HG02943 (cell line): ENCODE measurements around the gene QPCT.
"Not testable (repeated sequence)": the region's sequence is repeated elsewhere in the genome, so short reads cannot be mapped to it uniquely, and the experiment has no call there.

ENCODE experiments used
- ATAC-seq: cut with Tn5 transposase; IDR thresholded peaks from one replicate; pipeline ENCODE4 v1.9.1; 2021; ENCODE audit warnings: mild to moderate bottlenecking, low read depth, moderate library complexity; ENCODE audit not compliant: unreplicated experiment

The QPCT gene

DNA sequence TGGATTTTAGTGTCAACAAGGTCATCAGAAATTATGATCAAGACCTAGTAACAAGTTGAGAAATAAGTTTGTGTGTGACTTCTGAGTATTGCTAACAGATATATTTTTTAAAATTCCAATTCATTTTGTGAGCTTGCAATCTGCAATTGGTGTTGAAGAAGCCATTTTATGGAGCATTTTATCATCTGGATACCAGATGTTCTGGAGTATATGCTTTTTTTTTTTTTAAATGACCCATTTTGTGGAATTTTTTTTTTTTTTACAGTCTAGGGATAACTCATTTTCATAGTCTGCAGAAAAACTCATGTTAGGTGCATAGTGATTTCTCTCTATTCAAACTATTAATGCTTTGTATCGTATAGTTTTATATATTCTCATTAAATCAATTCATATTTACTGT is 12.6 kb downstream of the QPCT start:
- ATAC-seq: no peak

DNA sequence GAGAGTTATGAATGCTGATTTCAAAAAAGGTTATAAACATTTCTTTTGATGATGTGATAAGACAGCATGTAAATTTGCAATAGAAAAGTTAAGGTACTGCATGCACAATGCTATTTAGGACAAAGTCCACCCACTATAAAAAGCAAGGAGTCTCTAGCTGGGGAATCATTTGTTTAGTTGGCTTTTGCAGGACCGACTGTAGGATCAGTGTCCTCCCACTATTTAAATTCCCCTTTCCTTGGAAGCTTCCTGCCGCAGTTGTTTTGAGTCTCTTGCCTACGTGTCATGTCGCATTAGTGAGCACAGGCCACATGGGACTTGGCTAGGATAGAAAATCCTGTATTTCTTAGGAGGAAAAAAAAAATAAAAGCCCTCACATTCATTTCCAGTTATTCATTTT is 13.1 kb downstream of the QPCT start:
- ATAC-seq: no peak

DNA sequence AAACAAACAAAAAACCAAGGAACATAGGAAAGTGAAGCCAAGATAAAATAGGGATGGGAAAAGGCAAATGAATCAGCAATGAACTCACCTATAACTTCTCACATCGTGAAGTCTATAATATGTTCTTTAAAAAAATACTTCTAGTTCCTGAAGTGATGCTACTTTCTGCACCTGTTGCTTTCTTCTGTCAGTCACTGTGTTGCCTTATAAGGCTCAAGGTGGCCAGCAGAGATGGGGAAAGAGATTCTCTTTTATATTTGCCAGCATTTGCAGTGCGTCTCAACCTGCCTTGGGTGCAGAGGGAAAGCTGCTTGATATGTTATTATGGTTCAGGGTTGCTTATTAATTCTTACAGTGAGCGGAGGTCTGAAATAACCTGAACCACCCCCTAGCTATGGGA is 14.0 kb downstream of the QPCT start:
- ATAC-seq: no peak

DNA sequence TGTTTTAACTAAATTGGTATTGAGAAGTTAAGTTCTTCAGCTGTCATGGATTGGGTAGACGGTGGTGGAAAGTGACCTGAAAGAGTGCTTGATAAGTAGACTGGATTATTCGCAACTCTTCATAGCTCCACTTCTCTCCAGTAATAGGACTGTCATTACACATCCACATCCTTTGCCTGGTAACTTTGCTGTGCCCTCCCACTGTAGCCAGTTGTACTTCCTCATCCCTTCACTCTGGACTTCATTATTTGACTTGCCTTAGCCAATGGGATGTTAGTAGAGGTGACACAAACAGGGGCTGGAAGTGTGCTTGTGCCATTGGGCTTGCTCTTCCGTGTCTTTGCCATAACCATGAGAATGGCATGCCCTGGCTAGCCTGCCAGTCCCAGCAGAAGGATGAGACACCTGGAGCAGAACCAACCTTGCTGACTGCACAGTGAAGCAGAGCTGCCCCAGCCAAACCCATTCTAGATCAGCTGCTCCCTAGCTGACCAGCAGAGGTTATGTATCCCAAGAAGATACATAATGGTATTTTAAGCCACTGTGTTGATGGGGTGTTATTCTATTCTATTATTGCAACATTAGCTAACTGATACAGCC is 16.9 kb downstream of the QPCT start:
- no peak for ATAC-seq

DNA sequence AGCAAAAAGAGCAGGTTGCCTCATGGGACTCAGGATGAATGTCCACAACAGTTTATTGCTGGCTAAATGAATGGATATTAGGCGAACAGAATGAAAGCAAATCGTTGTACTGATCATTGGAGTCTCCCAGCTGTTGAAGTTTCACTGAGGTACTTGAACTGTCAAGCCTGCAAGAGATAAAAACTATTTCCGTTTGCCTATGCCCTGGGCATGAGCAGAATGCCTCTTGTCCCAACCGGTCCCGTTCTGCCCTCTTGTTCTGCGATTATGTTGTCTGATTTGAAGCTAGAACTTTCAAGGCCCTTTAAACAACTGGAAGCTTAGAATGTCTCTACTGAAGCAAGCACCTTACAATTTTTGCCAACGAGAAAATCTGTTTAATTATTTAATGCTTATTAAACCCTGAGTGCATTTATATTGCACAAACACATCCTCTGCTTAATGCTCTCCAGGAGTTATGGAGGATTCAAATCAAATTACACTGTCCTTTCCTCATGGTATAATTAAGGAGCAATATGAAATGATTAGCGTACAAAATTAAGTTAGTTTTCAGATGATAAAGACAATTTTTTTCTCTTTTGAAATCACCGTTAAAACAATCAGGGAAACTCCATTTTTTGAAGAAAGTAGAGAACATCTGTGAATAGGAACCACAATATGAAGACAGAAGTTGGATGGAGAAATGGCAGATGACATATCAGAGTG is 17.7 kb downstream of the QPCT start:
- ATAC-seq: no peak

DNA sequence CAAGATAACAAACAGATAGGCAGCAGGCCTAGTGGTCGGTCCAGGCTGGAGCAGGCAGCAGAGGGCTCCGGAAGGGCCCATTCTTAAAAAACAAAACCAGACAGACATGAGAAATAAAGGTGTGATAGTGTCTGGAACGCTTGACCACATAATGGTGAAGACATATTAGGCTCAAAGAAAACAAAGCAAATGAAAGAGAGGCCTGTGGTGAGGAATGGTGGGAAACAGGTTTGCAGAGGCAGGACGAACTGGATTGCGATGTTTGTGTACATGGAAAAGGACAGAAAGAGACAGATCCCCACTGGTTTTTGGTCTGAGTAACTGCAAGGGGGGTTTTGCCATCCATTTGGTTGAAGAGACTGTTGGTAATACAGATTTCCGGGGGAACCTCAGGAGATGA is 19.9 kb downstream of the QPCT start:
- ATAC-seq: no peak

DNA sequence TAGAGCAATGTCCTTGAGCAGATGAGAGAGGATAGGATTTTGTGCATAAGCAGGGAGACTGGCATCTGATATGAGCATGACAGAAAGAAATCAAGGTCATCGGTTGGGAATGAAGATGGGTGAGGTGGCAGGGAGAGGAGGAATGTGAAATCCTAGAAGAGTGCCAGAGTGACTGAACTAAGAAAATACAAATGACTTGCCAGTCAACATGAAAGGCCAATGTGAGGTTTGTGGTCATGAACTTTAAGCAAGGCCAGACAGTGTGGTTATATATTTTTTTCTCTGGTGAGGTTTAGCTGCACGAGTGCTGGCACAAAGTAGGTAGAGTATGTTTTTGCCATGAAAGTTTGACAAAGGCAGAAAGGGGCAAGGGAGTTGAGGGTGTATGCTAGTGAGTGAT is 21.2 kb downstream of the QPCT start:
- ATAC-seq: no peak

DNA sequence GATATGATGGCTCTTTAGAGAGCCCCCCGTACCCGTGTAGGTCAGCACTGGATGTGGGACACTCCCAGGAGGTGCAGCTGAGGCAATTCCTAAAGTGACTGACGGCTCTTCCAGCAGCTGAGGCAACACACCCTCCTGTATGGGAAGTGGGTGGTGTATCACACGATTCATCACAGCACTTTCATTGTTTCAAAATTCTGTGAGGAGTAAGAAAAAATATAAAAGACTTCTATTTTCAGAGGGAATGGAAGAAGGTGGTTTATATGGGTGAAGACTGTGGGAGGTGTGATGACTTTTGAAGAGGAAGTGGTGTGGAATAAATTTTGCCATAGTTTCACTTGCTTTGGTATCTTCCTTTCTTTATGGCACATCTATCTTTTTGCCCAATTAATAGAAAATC is 22.3 kb downstream of the QPCT start:
- ATAC-seq: no peak

DNA sequence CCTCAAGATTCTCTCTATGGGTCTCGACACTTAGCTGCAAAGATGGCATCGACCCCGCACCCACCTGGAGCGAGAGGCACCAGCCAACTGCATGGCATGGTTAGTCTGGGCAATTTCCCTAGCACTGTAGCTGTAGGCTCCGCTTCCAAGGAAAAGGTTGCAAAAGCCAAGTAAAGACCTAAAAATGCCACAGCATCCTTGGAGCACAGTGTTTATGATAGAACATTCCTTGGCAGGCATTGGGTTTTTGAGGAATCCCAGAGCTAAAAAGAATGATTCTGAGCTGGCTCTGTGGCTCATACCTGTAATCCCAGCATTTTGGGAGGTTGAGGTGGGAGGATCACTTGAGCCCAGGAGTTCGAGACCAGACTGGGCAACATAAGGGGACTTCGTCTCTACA is 22.9 kb downstream of the QPCT start:
- ATAC-seq: no peak

DNA sequence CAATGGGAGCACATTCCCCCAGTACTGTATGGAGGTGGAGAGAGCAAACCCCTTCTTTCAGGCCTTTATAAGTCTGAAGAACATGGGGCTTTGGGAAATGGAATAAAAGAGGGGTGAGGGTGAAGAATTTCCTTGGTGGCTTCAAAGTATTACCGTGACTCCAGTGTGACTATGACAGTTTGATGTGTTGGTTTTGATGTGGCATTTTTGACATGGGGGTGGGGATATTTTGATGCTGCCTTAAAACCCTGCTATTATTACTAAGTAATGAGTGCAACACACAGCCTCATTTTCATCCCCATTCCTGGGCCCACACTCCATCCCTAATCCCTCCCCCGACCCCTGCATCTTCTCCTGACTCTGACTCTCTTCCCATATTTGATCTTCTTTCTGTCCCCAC is 23.6 kb downstream of the QPCT start:
- no peak for ATAC-seq

DNA sequence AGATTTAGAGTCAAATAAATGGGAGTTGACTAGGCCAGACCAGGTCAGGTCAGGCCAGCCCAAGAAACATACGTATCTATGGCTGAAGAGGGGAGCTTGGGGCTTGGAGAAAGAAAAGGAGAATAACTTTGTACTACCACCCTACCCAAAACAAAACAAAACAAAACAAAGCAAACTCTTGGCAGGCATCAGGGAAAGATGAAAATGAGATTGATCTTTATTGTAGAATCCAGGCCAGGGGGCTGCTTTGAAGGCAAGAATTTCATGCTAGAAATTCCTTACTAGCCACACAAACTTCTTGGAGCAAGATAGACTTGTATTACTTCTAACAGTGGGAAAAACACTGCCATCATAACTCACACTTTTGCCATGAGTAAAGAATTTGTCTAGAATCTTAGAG is 26.2 kb downstream of the QPCT start:
- no peak for ATAC-seq

DNA sequence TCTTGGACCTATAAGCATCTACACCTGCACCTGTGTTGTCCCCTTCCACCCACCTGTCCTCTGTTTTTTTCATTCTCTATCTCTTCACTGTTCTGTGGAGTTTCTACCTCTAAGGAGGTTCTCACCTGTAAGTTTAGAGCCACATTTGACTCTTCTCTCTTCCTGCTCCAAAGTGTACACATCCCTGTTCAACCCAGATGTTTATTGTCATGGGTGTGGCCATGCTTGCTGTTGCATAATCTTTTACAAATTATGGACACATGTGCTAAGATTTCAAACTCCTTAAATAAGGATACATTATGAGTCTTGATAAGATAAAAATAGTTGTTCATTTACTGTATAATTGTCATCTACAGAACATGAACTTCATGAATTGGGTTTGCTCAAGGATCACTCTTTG is 27.6 kb downstream of the QPCT start:
- no peak for ATAC-seq

DNA sequence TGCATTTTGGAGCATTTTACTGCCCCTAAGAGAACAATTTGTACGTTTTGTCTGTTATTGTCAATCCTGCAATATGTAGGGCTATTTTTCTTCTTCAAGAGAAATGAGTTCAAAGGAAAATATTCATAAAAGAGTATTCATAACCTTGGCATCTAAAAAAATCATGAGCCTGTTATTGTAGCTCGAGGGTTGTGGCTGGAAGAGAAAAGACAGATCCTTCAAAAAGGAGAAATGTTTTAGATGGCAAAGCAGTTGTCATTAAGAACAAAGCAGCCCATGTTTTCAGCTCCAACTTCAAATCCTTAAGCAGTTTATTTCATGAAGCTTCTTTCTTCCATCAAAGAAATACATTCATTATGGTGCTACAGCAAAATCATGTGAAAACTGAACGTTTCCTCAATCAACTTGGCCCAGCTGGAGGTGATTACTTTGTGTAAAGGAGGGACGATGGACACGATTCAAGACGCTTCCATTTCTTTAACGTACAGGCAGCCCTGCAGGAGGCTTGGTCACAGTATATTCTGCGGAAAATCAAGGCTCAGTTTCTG is 31.4 kb downstream of the QPCT start:
- peak; percentile 26 for ATAC-seq

DNA sequence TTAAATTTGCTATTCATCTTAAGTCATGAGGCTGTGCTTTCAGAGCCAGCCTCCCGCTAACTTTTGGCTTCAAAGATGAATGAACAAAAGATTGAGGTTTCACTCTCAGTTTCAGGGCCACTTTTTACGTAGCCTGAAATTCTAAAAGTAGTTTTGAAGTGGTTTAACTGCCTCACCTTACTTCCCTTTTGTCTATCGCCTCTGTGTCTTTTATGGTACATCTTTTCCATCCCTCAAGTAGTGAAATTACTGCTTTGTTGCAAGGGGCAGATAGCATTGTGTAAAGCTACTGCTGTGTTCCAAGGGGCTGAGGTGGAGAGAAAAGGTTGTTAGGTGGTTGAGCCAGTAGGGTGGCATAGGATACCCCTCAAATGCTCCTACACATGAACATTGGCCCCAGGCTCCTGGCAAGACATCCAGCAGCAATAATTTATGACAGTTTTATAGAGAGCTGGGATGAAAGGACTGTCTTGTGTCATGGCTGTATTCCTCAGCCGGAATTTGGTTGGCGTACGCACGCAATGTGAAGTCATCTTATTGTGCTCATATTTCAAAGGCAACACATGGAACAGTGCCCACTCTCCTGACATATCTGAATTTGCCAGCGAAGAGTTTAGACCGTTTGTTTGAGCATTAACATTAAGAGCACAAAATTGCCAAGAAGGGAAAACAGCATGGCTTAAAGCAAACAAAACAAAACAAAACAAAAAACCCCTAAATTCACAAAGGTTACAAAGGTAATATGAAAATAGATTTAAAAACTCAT is 32.2 kb downstream of the QPCT start:
- ATAC-seq: peak; percentile 72

DNA sequence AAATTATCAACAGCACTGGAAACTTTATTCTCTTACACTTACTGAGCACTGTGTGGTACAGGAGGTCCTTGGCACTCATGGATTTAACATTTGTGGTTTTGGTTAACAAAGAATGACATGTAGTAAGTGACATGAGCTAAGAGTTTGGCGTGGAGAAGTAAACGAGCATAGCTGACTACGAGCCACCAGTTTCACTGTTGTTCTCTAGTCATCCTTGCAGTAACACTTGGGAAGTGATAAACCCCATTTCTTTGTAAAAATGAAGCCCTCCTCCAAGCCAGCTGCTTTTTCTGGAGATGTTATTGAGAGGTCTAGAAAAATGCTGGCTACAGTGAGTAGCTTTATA is 32.7 kb downstream of the QPCT start:
- no peak for ATAC-seq

DNA sequence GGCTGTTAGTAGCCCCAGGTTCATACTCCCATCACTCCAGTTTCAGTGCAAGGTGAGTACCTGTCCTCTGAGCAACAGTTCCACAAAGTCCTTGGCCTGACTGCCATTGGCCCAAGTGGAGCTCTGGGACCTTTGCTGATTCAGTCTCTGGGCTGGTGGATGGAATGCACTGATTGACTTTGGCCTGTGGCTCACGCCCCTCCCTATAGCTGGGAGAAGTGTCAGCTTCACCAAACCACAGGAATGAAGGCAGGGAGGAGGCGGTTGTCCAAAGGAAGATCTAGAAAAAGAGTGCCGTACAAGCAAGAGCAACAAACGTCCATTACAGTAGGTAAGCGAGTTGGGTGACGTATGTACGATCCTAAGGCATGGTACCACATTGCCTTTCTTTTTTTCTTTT is 34.0 kb downstream of the QPCT start:
- no peak for ATAC-seq

DNA sequence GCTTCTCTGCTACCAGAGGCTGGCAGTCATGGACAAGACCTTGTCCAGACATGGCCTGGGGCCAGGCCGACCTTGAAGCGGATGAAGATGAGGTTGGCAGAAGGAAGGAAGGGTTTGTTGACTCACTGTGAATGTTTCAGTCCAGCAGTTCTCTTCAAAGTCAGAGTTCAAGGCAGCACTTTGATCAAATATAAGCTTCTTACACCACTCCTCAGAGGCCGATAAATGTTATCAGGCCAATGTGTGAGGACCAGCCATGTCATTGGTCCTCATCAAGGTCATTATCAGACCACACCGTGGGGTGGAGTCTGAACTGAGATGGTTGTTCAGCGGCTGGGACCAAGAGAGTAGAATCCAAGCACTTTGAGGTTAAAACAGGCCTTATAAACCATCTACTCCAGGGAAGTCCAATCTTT is 35.5 kb downstream of the QPCT start:
- ATAC-seq: no peak

DNA sequence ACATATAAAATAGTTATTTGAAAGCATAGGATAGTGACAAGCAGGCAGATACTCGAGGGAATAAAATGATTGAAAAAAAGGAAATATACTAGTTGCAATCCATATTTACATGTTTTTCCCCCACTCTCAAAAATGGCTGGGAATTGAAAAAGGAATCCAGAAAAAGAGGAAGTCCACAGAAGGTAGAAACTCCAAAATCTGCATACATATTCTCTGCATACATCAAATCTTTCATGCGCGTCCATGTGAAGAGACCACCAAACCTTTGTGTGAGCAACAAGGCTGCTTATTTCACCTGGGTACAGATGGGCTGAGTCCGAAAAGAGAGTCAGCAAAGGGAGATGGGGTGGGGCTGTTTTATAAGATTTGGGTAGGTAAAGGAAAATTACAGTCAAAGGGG is 36.4 kb downstream of the QPCT start:
- not testable (repeated sequence) for ATAC-seq

DNA sequence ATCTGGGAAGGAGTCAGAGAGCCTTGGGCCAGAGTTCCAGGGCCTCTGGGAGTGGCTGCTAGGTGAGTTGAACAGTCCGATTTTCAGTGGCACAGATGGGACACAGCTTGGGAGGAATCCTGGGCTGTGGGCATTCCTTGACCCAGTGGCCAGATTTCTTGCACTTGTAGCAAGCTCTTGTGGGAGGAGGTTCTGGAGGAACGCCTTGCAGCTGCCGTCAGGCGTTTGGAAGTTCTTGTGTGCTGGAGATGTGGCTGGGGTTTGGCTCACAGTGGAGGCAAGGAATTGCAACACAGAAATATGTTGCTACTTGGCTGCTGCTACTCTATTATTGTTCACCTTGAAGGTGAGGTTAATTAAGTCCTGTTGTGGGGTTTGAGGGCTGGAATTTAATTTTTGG is 39.8 kb downstream of the QPCT start:
- ATAC-seq: not testable (repeated sequence)

DNA sequence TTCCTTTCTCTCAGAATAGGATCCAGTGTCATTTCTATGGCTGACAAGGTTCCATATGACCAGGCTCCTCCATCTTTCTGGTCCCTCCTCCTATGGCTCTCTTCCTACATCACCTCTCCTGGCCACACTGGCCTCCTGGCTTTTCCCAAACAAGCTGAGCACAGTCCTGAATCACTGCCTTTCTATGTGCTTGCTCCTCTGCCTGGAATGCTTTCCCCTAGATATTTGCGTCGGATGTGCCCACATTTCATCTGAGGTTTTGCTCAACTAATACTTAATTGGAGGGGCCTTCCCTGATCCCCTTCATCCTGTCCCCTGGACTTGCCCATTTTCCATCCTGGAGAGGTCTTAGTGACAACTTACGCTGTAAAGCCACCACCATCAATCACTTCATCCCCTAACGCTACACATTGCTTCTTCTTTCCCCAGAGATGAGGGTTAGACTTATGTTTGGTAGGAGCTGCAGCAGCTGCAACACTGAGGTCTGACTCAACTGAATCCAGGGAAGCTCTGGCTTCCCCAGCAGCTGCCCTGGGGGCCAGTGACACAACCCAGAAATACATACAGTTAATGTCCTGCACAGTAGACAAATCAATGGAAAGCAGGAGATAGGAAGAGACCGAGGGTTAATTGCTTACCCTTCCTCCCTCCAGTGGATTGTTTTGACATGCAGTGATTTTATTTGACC is 42.9 kb downstream of the QPCT start:
- ATAC-seq: no peak

DNA sequence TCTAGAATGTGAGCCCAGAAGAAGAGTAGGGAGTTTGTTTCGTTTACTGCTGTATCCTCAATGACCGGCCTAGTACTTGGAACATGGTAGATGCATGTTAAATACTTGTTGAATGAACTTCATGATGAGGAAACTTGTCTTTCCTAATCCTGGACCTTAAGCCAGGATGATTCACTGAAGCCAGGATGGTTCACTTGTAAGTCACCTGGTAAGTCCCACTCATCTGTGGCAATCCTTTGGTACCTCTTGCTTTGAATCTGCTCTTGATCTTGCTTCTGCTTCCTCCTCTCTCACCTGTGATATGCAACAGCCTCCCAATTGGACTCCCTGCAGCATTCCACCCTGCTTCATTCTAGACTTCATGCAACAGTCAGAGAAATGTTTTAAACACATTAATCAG is 43.6 kb downstream of the QPCT start:
- no peak for ATAC-seq
